Limb (tissue), 2 donors: Measurements from ENCODE around the gene KIF17.
A peak's percentile ranks its signal among the peaks of the same experiment; 100 is the strongest.

ENCODE experiments used
- DNase-seq, 2 donors: peaks; one replicate each; pipeline ENCODE4 v3.0.0-alpha.2; 2016; ENCODE audit errors: extremely low spot score in 2 of 2

The KIF17 gene

DNA sequence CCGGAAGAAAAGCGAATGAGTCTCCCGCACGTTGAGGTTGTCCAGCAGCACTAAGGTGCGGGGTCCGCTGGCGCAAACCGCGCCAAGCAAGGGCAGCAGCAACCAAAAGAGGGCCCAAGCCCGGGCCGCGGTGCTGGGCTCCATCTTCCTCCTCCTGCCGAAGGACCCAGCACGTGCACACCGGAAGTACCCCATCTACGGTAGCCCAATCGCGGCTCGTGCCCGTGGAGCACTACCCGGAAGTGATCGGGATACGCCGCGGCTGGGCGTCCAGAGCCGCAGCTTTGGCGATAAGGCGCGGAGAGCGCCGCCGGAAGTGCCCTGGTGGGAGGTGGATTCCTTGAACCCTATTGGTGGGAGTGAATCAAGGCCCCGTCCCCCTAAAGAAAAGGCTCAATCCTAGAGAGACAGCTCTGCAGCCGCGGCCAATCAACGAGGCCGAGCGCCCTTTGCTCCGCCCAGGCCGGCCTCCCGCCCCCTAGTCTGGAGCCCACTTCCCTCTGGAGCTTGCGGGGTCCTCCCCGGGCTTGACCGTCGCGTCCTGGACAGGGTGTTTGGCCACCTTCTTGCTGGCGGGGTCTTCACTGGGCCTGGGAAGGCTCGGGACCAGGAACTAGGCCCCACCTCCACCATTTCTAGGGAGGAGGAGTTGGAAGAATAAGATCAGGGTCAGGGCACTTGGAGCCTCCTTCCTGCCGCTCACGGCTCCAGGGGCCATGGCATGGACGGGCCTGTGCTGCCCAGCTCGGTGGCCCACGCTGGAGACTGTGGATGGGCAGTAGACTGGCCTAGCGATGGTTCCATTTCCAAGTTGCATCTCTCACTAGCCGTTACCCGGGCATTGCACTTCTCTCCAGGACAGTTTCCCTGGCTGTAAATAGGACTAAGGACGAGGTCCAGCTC is 56.3 kb downstream of the KIF17 start, which contains the start of gene DDOST:
Gene DDOST, minus strand, starts transcription at position 163 of the 903 bp plus-strand sequence. Its CDS starts 19 bp downstream, at position 144.
- DNase-seq, result peak; percentile 96 to 97

DNA sequence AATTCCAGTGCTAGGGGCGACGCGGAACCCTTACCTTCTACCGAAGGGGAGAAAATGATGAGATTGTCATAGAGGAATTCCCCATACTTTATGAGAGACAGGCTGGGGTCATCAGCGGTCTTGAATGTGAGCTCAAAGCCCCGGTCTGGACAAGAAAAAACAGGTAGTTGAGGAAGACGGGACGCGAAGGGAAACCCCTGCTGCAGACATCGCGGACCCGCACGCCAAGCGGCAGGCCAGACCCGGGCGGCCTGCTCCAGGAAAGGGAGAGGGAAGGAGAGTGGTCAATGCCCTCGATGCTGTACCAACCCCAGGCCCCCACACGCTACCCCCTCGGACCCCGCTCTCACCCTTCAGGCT is 57.0 kb downstream of the KIF17 start:
- DNase-seq, result no peak

DNA sequence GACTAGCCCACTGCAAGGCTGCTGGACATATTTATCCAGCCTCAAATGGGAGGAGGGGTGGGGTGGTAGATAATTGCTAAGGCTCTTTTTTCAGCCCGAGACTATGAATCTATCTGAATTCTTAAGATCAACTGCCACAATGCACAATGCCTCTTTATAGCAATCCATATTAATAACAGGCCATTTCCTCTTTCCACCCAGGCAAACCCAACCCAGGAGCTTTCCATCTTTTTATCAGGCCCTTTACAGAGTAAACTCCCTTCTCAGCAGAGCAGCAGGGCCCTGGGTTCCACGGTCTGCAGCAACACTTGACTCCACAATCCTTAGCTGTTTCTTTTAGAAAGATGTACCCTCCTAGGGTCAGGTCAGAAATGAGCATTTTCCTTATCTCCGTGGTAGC is 57.4 kb downstream of the KIF17 start:
- no peak for DNase-seq

DNA sequence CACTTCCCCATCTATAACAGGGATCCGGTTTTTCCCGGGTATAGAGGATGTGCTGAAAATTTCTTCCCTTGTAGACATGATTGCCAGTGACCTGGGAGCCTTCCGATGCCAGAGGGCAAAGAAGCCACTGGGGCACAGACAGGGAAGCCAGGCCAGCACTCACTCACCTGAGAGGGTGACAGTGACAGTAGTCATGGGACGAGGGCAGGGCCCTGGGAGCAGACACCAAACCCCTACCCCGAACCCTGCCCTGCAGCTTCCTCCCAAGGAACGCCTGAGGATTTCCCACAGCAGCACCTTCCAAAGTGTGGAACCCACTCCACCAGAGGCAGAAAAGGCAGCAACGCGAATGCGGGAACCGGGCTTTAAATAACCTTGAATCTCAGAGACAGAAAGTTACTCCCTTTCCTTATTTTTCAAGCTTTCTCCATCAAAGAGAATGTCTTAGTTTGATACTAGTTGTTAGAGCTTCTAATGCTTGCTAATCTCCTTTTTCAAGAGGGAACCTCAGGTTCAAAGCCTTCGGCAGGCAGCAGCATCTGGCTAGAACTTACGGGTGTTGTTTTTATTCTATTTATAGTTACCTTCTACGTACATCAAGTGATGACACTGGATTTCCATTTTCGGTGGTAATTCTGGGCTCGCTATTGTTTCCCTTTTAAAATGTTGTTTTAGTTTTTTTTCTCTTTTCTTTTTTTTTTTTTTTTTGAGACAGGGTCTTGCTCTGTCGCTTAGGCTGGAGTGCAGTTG is 59.5 kb downstream of the KIF17 start:
- DNase-seq, result no peak

DNA sequence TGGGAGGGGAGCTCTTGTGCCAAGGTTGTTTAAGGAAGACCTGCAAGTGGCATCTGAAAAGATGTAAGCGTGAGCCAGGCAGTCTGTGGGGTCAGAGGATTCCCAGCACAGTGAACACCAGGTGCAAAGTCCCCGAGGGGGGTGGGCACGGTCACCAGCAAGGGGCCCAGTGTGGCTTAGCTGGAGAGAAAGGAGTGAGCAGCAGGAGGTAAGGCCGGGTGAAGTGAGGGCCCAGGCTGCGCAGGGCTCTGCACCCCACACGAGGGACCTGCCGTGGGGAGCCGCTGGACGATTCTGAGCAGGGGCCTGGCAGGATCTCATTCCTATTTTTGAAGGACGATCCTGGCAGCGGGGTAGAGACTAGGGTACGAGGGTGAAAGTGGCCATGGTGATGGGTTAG is 60.8 kb downstream of the KIF17 start:
- DNase-seq, result no peak

DNA sequence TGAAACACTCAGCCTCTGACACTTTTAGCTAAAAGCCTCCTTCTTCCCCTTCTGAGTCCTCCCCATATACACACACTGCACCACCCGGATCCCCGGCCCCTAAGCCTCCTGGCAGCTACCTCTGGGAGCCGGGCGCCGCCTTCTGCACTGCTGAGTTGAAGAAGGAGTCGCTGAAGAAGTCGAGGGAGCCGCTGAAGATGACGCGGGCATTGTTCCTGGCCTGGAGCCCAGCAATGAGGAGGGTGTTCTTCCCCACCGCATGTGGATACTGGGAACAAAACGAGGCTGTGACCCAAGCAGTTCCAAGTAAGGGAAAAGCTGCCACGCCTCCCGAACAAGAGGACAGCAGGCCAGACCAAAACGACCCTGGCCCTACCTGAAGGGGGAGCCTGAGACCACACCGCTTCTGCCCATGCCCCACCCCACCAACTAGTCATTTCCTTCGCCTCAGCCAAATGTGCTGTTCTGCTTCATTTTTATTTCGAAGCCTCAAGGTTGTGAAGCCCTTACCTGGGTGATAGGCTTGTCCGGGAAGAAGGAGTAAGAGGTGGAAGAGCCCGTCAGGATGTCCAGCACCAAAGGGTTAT is 63.6 kb downstream of the KIF17 start:
- no peak for DNase-seq

DNA sequence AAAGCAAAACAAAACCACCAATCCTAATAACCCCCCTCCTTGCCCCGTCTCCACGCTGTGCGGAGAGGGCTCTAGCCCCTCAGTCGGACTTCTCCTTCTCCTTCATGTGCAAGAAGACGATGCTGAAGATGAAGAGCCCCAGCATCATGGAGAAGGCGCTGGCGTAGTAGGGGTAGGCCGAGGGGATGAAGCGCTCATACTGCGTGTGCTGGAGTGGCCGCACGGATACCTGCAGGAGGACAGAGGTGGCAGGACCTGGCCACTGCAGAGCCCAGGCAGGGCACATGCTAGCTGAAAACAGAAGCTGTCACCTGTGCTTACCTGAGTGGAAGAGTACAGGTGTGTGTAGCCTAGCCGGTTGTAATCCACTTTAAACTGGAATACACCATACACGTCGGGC is 65.5 kb downstream of the KIF17 start:
- DNase-seq, result no peak

DNA sequence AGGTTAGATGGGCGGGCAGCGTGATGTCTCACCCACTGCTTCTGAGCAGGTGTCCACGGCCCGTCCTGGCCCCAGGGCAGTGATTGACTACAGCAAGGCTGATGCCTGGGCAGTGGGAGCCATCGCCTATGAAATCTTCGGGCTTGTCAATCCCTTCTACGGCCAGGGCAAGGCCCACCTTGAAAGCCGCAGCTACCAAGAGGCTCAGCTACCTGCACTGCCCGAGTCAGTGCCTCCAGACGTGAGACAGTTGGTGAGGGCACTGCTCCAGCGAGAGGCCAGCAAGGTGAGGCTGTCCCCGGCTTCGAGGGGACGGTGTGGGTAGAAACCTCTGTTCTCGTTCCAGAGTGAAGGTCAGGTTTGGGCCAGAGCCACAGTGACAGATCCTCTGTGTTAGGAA is 68.9 kb downstream of the KIF17 start:
- no peak for DNase-seq

DNA sequence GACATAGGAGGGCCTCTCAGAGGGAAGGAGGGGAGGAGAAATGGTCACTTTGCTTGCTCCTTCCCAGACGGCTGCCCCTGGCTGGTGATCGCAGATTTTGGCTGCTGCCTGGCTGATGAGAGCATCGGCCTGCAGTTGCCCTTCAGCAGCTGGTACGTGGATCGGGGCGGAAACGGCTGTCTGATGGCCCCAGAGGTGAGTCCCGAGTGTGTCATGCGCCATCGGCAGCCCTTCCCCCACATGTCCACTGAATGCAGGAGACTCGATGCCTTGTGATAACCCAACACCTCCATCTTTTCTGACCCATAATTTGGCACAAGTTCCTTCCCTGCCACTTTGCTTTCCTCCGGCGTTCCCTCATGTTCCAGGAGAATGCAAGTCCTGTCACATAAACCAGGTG is 69.4 kb downstream of the KIF17 start:
- no peak for DNase-seq

DNA sequence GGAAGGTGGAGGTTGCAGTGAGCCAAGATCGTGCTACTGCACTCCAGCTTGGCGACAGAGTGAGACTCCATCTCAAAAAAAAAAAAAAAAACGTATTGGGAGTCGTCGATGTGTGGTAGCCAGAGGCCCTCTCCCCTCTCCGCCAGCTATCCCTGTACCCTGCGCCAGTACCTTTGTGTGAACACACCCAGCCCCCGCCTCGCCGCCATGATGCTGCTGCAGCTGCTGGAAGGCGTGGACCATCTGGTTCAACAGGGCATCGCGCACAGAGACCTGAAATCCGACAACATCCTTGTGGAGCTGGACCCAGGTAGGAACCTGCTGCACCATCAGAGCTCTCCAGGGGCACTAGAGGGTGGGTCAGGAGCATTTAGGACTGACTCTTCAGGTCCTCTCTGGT is 72.4 kb downstream of the KIF17 start:
- no peak for DNase-seq

DNA sequence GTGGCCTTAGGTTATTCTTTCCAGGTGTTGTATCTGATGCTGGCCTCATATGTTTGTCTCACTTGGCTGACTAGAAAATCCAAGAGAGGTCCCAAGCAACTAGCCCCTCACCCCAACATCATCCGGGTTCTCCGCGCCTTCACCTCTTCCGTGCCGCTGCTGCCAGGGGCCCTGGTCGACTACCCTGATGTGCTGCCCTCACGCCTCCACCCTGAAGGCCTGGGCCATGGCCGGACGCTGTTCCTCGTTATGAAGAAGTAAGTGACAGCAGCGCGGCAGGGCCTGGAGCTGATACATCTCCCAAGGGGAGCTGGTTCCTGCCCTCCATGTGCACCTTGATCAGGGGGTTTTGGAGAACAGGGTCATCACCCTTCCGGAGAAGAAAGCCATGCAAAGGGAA is 73.4 kb downstream of the KIF17 start:
- no peak for DNase-seq

DNA sequence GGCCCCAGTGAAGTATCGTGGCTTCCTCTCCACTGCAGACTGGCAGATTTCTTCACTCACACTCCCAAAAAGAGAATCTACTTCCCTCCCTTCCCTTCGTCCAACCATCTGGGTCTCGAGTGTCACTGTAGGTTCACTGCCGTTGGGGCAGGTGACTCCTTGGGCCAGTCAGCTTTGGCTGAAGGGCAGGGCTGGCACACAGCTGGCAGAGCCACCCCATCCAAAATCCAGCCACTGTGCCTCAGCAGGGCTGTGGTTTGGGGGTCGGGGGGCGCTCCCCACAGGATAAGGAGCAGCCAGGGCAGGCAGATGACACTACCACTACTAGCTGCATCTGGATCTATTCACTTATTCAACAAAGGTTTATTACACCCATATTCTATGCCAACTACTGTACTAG is 74.7 kb downstream of the KIF17 start:
- DNase-seq, result no peak

DNA sequence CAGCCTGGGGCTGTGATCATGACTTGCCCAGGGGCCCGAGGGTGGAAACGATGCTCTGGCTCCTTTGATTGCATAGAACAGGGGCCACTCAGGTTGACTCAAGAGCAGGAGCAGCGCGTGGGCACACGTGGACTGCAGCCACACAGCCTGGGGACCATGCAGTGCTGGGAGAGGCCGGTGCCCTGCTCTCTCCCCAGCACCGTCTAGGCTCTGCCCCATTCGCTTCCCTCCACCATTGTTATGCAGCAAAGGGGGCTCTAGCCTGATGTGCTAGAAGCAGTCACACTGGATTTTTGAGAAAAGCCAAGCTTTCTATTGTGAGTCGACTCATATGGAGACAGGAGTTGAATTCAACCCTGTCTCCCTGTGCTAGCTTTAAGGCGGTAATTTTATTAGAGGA is 75.8 kb downstream of the KIF17 start:
- DNase-seq, result no peak

DNA sequence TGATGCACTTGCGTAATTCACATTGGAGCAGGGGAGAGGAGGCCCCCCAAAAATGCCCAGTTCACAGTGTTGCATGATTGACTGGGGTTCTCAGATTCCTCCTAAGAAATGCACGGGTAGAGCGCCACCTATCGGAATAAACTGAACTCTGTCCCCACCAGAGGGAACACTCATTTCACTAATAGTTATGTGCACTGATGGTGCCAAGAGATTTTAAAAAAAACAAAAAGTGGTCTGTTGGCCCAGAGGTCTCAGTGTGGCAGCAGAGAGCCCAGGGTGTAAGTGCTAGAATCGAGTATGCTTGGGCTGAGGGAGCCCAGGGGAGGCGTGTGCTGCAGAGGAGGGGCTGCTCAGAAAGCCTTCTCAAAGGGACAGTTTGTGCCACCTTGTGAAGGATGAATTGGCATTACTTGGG is 77.6 kb downstream of the KIF17 start:
- peak; percentile 44 to 66 for DNase-seq

DNA sequence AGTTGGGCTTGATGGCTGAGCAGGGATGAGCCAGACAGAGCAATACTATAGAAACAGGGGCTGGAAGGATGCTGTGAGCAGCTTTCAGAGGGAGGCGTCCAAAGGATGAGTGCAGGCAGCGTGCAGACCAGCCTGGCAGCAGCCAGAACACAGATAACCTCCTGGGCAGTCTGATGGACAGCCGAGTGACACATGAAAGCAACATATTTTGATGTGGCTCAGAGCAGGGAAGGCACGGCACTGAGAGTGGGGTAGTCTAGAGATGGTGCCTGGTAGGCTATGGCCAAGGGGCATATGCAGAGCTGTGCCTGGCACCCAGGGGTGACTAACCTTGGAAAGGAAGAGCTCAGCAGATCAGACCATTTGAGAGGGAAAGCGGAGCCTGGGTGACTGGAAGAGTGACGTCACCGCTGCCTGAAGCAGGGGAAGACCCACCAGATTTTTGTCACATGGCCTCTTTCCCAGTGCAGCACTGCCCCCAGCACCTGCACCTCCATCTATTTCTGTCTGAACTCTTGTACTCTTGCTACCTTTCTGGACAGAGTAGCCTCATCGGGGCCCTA is 80.9 kb downstream of the KIF17 start:
- no peak for DNase-seq

DNA sequence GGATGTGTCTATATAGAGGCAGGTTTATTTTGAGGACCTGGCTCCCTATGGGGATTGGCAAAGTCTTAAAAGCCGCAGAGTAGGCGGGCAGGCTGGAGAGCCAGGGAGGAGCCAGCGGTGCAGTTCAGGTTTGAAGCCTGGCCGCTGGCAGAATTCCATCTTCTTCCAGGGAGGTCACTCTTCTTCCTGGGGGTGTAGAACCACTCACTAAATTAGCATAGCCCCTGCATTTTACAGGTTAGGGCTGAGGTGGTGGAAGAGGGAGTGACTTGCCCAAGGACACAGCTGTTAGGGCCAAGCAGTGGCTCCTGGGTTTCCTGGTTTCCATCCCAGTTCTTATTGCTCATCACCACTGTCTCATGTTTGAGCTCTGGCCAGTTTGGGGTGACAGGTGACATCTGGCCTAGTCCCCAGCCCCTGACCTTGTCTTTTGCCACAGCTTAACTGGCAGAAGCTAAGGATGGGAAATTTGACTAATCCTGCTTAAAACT is 83.2 kb downstream of the KIF17 start:
- peak in 1 of 2 donors; percentile 21 for DNase-seq

DNA sequence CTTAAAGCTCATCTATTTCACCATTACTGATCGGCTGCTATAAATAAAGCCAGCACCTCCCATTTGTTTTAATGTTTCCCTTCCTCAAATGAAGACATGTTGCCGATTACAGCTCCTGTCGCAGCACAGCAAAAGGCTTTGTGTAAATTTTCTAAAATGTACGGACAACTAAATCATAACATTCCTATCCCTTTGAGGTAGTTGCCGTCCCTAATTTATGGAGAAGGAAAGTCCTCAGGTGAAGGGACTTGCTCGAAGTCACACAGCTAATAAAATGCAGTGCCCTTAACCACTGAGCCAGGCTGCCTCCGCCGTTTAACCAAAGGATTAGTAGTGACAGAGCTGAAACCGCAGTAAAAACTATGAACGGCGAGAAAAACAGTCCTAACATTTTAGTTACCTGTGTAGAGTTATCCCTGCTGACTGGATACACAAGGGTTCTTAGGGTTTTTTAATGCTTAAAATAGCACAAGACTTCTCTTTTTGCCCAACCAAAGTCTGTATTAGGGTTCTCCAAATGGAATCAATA is 83.7 kb downstream of the KIF17 start:
- DNase-seq, result no peak

DNA sequence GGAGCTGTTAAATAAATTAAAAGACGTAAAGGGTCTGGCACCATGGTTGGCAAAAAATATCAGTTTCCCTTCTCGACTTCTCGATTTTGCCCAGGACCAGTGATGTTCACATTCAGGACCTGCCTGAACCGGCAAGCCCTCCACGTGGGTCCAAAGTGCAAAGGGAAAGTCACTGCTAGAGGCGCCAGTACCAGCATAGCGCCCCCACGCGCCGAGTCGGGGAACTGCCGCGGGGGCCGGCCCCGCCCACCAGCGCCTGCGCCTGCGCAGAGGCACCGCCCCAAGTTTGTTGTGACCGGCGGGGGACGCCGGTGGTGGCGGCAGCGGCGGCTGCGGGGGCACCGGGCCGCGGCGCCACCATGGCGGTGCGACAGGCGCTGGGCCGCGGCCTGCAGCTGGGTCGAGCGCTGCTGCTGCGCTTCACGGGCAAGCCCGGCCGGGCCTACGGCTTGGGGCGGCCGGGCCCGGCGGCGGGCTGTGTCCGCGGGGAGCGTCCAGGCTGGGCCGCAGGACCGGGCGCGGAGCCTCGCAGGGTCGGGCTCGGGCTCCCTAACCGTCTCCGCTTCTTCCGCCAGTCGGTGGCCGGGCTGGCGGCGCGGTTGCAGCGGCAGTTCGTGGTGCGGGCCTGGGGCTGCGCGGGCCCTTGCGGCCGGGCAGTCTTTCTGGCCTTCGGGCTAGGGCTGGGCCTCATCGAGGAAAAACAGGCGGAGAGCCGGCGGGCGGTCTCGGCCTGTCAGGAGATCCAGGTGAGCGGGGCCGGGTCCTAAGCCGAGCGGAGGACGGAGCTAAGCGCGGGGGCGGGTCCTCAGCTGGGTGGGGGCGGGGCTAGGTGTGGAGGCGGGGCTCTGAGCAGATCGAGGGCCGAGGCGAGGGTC is 84.4 kb downstream of the KIF17 start, which contains the start of gene PINK1:
Gene PINK1, plus strand, starts transcription at position 269 of the 875 bp plus-strand sequence. Its CDS starts 91 bp downstream, at position 360.
- peak; percentile 73 to 94 for DNase-seq

DNA sequence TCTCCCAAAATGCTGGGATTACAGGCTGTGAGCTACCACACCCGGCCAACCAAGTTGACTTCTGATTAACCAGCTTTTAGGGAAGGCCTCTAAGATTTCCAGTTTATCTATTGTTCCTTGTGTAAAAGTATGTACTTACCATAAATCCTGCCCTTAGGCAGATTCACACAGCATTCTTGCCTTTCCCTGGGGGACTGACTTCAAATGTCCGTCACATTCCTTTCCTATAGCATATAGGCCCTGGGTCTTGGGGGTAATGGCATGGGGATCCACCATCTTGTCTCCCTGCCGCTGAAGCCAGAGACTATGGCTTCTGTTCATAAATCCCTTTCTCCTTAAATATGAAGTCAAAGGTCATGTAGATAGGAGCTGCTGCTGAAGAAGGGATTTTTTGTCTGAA is 85.4 kb downstream of the KIF17 start:
- no peak for DNase-seq

DNA sequence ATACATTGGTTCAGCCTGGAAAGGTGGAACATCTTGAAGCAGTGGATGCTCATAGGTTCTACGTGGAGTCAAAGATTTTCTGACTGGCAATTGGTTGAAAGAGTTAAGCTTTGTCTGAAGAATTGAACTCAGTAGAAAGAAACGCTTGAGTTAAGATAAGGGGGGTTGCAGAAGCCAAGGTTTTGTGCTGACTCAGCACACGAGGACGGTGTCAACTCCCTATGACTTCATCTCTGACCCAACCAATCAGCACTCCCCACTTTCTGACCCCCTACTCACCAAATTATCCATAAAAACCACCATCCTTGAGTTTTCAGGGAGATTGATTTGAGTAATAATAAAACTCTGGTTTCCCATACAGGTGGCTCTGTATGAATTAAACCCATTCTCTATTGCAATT is 87.1 kb downstream of the KIF17 start:
- DNase-seq, result no peak
